ENCODE results near the gene CNPPD1.

Gene CNPPD1

DNA sequence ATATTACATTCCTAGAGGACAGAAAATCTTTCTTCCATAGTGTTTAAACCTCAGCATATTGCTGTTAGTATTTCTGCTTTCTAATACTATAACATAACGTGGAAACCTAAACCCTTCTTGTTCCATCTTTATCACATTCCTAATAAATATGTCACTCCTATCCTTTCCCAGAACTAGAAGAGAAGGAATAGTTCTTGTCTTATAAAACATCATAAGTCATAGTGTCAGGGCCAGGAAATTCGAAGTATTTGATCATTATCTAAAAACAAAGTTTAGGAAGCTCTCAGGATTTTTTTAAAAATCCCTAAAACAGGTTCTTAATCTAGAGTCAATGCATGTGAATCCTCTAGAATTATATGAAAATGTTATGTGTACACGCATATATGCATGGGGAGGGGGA is 18.1 kb downstream of the CNPPD1 start:
- H3K4me3 ChIP-seq (ENCODE audit: low read length): no peak overlapping the region
- H3K27me3 ChIP-seq (ENCODE audit: low read depth, low read length): no peaks in the 10 kb centered on the region
- H3K79me2 ChIP-seq (ENCODE audit: low read length): no peaks in the 10 kb centered on the region
- H4K20me1 ChIP-seq (ENCODE audit: insufficient read depth, low read length): no peaks in the 10 kb centered on the region
- no peak overlapping the region for H3K4me2 ChIP-seq (ENCODE audit: low read length)
- TF ChIP-seq, protein P1, sequence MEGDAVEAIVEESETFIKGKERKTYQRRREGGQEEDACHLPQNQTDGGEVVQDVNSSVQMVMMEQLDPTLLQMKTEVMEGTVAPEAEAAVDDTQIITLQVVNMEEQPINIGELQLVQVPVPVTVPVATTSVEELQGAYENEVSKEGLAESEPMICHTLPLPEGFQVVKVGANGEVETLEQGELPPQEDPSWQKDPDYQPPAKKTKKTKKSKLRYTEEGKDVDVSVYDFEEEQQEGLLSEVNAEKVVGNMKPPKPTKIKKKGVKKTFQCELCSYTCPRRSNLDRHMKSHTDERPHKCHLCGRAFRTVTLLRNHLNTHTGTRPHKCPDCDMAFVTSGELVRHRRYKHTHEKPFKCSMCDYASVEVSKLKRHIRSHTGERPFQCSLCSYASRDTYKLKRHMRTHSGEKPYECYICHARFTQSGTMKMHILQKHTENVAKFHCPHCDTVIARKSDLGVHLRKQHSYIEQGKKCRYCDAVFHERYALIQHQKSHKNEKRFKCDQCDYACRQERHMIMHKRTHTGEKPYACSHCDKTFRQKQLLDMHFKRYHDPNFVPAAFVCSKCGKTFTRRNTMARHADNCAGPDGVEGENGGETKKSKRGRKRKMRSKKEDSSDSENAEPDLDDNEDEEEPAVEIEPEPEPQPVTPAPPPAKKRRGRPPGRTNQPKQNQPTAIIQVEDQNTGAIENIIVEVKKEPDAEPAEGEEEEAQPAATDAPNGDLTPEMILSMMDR (IDR thresholded peaks at IDR 0.05; ENCODE audit: low read depth, low read length): no peak
- no peak for TF ChIP-seq EZH2phosphoT487 (IDR thresholded peaks at IDR 0.05; ENCODE audit: low read depth)
- no peak overlapping the region for H3K9ac ChIP-seq (ENCODE audit: low read length)
- H3K36me3 ChIP-seq (replicated peaks; ENCODE audit: low read depth, low read length): no peaks in the 10 kb centered on the region
- H3K9me3 ChIP-seq (ENCODE audit: insufficient read depth, low read length): no peaks in the 10 kb centered on the region
- H2AFZ ChIP-seq (ENCODE audit: low read depth, low read length): no peak overlapping the region
- peaks cover 4% of the 10 kb centered on the region; the same call in 1 of the 2 replicates for H3K4me1 ChIP-seq (ENCODE audit: low read length)
- H3K27ac ChIP-seq (ENCODE audit: low read length): no peak overlapping the region

DNA sequence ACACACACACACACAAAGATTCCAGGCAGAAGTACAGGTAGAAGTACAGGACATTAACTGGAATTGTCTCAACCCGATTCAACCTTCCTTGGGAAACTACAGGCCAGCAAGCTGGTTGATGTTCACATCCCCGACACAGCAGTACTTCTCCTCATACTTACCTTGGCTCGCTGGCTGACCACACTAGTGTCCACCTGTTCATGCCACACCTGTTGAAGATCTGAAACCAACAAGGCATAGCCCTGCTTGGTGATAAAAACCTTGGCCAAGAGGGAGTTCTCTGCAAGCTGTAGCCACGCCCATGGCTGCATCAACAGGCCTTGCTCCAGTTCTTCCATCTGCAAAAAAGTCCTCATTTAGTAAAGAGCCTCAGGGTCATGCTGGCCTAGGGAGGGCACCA is 18.7 kb downstream of the CNPPD1 start:
- Histone ChIP-seq H3K27ac (ENCODE audit: low read length) (no peak overlapping the region), H3K9me3 (ENCODE audit: insufficient read depth, low read length) (no peaks in the 10 kb centered on the region), H3K4me1 (ENCODE audit: low read length) (peaks cover 4% of the 10 kb centered on the region; the same call in 1 of the 2 replicates), H3K27me3 (ENCODE audit: low read depth, low read length) (no peaks in the 10 kb centered on the region), H4K20me1 (ENCODE audit: insufficient read depth, low read length) (no peaks in the 10 kb centered on the region), H3K36me3 (replicated peaks; ENCODE audit: low read depth, low read length) (no peaks in the 10 kb centered on the region), H3K9ac (ENCODE audit: low read length) (no peak overlapping the region), H3K79me2 (ENCODE audit: low read length) (no peaks in the 10 kb centered on the region), H3K4me2 (ENCODE audit: low read length) (no peak overlapping the region), H3K4me3 (ENCODE audit: low read length) (no peak overlapping the region), H2AFZ (ENCODE audit: low read depth, low read length) (no peak overlapping the region)
- no peak for TF ChIP-seq EZH2phosphoT487 (IDR thresholded peaks at IDR 0.05; ENCODE audit: low read depth)
- TF ChIP-seq, protein P1 (IDR thresholded peaks at IDR 0.05; ENCODE audit: low read depth, low read length): no peak

DNA sequence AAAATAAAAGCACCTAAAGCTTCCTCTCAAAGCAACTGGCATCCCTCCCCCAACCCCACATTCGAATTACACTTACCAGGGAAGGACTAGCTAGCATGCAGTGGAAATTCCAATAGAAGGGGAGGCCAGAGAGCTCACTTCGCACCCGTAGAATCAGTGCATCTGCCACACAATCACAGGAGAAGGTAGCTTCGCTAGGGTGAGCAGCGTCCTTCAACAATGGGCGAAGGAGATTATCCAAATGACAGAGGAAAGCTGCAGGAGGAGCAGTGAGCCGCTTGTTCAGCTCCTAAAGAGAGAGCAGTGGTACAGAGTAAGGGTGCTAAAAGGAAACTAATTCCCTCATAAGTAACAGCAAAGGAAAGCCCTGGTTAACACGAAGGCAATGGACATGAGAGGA is 19.3 kb downstream of the CNPPD1 start:
- Histone ChIP-seq H3K27me3 (ENCODE audit: low read depth, low read length) (no peaks in the 10 kb centered on the region), H3K36me3 (replicated peaks; ENCODE audit: low read depth, low read length) (no peaks in the 10 kb centered on the region), H3K4me3 (ENCODE audit: low read length) (no peak overlapping the region), H3K79me2 (ENCODE audit: low read length) (no peaks in the 10 kb centered on the region), H3K4me2 (ENCODE audit: low read length) (no peak overlapping the region), H3K4me1 (ENCODE audit: low read length) (peaks cover 4% of the 10 kb centered on the region; the same call in 1 of the 2 replicates), H3K9me3 (ENCODE audit: insufficient read depth, low read length) (no peaks in the 10 kb centered on the region), H4K20me1 (ENCODE audit: insufficient read depth, low read length) (no peaks in the 10 kb centered on the region), H3K27ac (ENCODE audit: low read length) (no peak overlapping the region), H2AFZ (ENCODE audit: low read depth, low read length) (no peak overlapping the region), H3K9ac (ENCODE audit: low read length) (no peak overlapping the region)
- TF ChIP-seq EZH2phosphoT487 (IDR thresholded peaks at IDR 0.05; ENCODE audit: low read depth): no peak
- TF ChIP-seq, protein P1 (IDR thresholded peaks at IDR 0.05; ENCODE audit: low read depth, low read length): no peak

DNA sequence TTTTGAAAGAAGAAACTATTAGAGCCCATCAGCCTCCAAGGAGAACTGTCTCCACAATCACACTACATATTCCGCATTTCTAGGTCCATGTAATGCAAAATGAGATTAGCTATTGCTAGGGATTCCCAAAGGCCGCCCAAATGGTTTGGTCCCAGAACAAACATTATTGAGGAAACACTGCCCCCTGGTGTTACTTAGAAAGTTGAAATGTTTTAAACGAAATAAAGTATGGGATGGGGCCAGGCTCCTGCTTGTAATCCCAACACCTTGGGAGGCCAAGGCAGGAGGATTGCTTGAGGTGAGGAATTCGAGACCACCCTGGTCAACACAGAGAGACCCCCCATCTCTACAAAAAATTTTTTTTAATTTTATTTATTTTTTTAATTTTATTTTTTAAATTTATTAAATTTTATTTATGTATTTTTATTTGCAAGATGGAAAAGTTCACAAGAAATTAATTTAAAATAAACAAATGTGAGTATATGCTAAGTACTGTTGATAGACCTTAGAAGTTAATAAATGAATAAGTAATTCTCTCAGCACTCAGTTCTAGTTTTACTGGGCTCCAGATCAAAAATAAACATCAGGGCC is 21.6 kb downstream of the CNPPD1 start:
- H3K36me3 ChIP-seq (replicated peaks; ENCODE audit: low read depth, low read length): no peaks in the 10 kb centered on the region
- H3K4me1 ChIP-seq (ENCODE audit: low read length): no peaks in the 10 kb centered on the region
- no peak overlapping the region for H3K4me2 ChIP-seq (ENCODE audit: low read length)
- H3K79me2 ChIP-seq (ENCODE audit: low read length): no peaks in the 10 kb centered on the region
- no peaks in the 10 kb centered on the region for H3K27me3 ChIP-seq (ENCODE audit: low read depth, low read length)
- TF ChIP-seq, protein P1 (IDR thresholded peaks at IDR 0.05; ENCODE audit: low read depth, low read length): peak; percentile 54
- no peak for TF ChIP-seq EZH2phosphoT487 (IDR thresholded peaks at IDR 0.05; ENCODE audit: low read depth)
- no peak overlapping the region for H3K27ac ChIP-seq (ENCODE audit: low read length)
- no peak overlapping the region for H3K4me3 ChIP-seq (ENCODE audit: low read length)
- no peaks in the 10 kb centered on the region for H4K20me1 ChIP-seq (ENCODE audit: insufficient read depth, low read length)
- H3K9me3 ChIP-seq (ENCODE audit: insufficient read depth, low read length): no peaks in the 10 kb centered on the region
- H2AFZ ChIP-seq (ENCODE audit: low read depth, low read length): no peak overlapping the region
- H3K9ac ChIP-seq (ENCODE audit: low read length): no peak overlapping the region
